HEK293T (cell line): ENCODE measurements around the gene CNPY1.

ENCODE experiments used
- CTCF ChIA-PET: fragments of 350-600 bp; formaldehyde crosslinking; extraction: SDS; loops from one replicate; lab custom pipeline; 2021; ENCODE audit warnings: antibody characterized with exemption, inconsistent platforms; lab: Yijun Ruan, JAX
- POLR2A ChIA-PET: fragments of 350-600 bp; formaldehyde crosslinking; extraction: SDS; loops from one replicate; lab custom pipeline; 2020; ENCODE audit warnings: antibody characterized with exemption, inconsistent platforms; lab: Yijun Ruan, JAX
- DNase-seq: peaks from one replicate; pipeline ENCODE4 v3.0.0; 2012; ENCODE audit warnings: mixed read lengths; ENCODE audit errors: extremely low spot score
- ARNT ChIP-seq: fragments of 450-650 bp; IDR thresholded peaks from 2 replicates; pipeline ENCODE4 v1.6.1; 2017; ENCODE audit warnings: mild to moderate bottlenecking
- BHLHE40 ChIP-seq: fragments of 450-650 bp; IDR thresholded peaks from 2 replicates; pipeline ENCODE4 v1.6.1; 2016; ENCODE audit warnings: mild to moderate bottlenecking, moderate library complexity, borderline replicate concordance
- CTBP1 ChIP-seq: fragments of 450-650 bp; IDR thresholded peaks from 2 replicates; pipeline ENCODE4 v1.6.1; 2016; ENCODE audit warnings: borderline replicate concordance
- ELF4 ChIP-seq: fragments of 450-650 bp; IDR thresholded peaks from 2 replicates; pipeline ENCODE4 v1.6.1; 2017; ENCODE audit warnings: antibody characterized with exemption
- FOXA1 ChIP-seq: fragments of 450-650 bp; IDR thresholded peaks from 2 replicates; pipeline ENCODE4 v1.6.1; 2016; ENCODE audit warnings: mild to moderate bottlenecking
- FOXK2 ChIP-seq: fragments of 450-650 bp; IDR thresholded peaks from 2 replicates; pipeline ENCODE4 v1.6.1; 2016; ENCODE audit warnings: mild to moderate bottlenecking
- FOXM1 ChIP-seq: fragments of 450-650 bp; IDR thresholded peaks from 2 replicates; pipeline ENCODE4 v1.6.1; 2017; ENCODE audit warnings: mild to moderate bottlenecking, borderline replicate concordance
- HDGF ChIP-seq: fragments of 450-650 bp; IDR thresholded peaks from 2 replicates; pipeline ENCODE4 v1.6.1; 2017; ENCODE audit warnings: antibody characterized with exemption, borderline replicate concordance
- L3MBTL2 ChIP-seq: fragments of 450-650 bp; conservative IDR thresholded peaks from 2 replicates; pipeline ENCODE4 v1.6.1; 2016; ENCODE audit warnings: mild to moderate bottlenecking
- LEF1 ChIP-seq: fragments of 450-650 bp; IDR thresholded peaks from 2 replicates; pipeline ENCODE4 v1.6.1; 2017; ENCODE audit warnings: mild to moderate bottlenecking, borderline replicate concordance
- NFRKB ChIP-seq: fragments of 450-650 bp; IDR thresholded peaks from 2 replicates; pipeline ENCODE4 v1.6.1; 2016; ENCODE audit warnings: mild to moderate bottlenecking, moderate library complexity
- SP1 ChIP-seq: fragments of 450-650 bp; IDR thresholded peaks from 2 replicates; pipeline ENCODE4 v1.6.1; 2017
- SUZ12 ChIP-seq: fragments of 450-650 bp; IDR thresholded peaks from 2 replicates; pipeline ENCODE4 v1.6.1; 2016; ENCODE audit warnings: mild to moderate bottlenecking
- TARDBP ChIP-seq: fragments of 450-650 bp; IDR thresholded peaks from 2 replicates; pipeline ENCODE4 v1.6.1; 2016
- ZNF384 ChIP-seq: fragments of 450-650 bp; IDR thresholded peaks from 2 replicates; pipeline ENCODE4 v1.6.1; 2016
- TF ChIP-seq, protein P1 (sequence below): fragments of 450-650 bp; IDR thresholded peaks from 2 replicates; pipeline ENCODE4 v1.6.1; 2016

CNPY1 gene

DNA sequence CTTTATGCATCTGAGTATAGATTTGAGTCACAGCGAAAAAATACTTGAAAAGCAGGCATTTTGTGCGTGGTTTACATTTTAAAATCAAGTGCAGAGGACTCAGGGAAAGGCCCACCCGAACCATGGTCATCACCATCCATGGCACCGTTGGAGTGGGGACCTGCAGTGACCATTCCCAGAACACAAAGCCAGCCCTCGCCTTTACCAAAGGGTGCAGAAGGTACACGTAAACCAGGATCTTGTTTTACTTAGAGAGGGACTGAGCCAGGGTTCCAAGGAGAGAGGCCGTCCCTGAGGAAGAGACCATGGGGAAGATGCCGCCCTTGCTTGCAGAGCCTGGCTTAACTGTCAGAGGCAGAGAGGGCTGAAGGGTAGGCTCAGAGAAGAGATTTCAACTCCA lies 12.0 kb upstream of the CNPY1 start:
- POLR2A ChIA-PET = no interaction called here
- CTCF ChIA-PET = interaction anchor here (1.2 kb wide), 1 partner anchor 13 kb away, joined by 3 read pairs; no protein-coding TSS in a partner anchor
- no peak for DNase-seq
- TF ChIP-seq SUZ12 (no peak), L3MBTL2 (no peak), TARDBP (no peak), BHLHE40 (no peak), FOXA1 (no peak), HDGF (no peak), FOXM1 (no peak), ZNF384 (no peak), ARNT (no peak), LEF1 (no peak), FOXK2 (no peak), SP1 (no peak), NFRKB (no peak), ELF4 (no peak), CTBP1 (no peak)
- TF ChIP-seq, protein P1, sequence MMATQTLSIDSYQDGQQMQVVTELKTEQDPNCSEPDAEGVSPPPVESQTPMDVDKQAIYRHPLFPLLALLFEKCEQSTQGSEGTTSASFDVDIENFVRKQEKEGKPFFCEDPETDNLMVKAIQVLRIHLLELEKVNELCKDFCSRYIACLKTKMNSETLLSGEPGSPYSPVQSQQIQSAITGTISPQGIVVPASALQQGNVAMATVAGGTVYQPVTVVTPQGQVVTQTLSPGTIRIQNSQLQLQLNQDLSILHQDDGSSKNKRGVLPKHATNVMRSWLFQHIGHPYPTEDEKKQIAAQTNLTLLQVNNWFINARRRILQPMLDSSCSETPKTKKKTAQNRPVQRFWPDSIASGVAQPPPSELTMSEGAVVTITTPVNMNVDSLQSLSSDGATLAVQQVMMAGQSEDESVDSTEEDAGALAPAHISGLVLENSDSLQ = no peak

GRCh38 chr7:155557778-155558177 lies 11.4 kb upstream of the CNPY1 start:
- DNase-seq = no peak
- POLR2A ChIA-PET = no interaction called here
- TF ChIP-seq CTBP1 (no peak), LEF1 (no peak), TARDBP (no peak), FOXA1 (no peak), ARNT (no peak), SP1 (no peak)
- CTCF ChIA-PET = interaction anchor here (1.2 kb wide), 1 partner anchor 13 kb away, joined by 3 read pairs; no protein-coding TSS in a partner anchor

- ChIA-PET CTCF (interaction anchor here (0.7 kb wide), 1 partner anchor 155 kb away, joined by 3 read pairs; no protein-coding TSS in a partner anchor), POLR2A (no interaction called here)
Observed at GRCh38 chr7:155556763-155557162, 10.4 kb upstream of the CNPY1 start.

GRCh38 chr7:155555116-155555695 lies 8.8 kb upstream of the CNPY1 start:
- DNase-seq = no peak
- ChIA-PET POLR2A (no interaction called here), CTCF (no interaction called here)
- TF ChIP-seq, protein P1 = no peak
- no peak for TF ChIP-seq CTBP1
- TF ChIP-seq HDGF = no peak

More at GRCh38 chr7:155556763-155557162, 10.4 kb upstream of the CNPY1 start:
- DNase-seq = no peak
- TF ChIP-seq ARNT (no peak), LEF1 (no peak), TARDBP (no peak), ZNF384 (no peak), SUZ12 (no peak), L3MBTL2 (no peak)
- TF ChIP-seq, protein P1 = no peak

DNA sequence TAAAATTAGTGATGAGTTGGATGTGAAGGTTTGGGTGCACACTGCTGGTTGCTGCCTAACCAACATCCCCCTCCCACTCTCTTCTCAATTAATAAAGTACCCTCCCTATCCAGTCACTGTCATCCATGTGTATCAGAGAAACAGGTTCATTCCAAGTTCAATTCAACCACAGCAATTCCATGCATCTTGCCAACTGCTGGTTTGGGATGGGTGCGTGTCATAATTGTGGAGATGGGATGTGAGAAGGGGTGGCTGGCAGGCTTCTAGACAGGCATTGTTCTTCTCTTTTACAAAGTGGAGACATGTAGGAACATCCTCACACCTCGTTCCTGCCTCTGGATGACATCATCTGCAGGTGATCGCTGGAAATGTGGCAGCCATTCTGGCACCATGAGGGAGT lies 7.5 kb upstream of the CNPY1 start:
- CTCF ChIA-PET = no interaction called here

More for the DNA sequence above, 7.5 kb upstream of the CNPY1 start:
- TF ChIP-seq BHLHE40 (no peak), NFRKB (no peak), SP1 (no peak), L3MBTL2 (no peak), ELF4 (no peak), FOXK2 (no peak), LEF1 (no peak), SUZ12 (no peak), HDGF (no peak), FOXA1 (no peak), ZNF384 (no peak), ARNT (no peak), TARDBP (no peak), CTBP1 (no peak), FOXM1 (no peak)
- TF ChIP-seq, protein P1 = no peak
- POLR2A ChIA-PET = no interaction called here
- DNase-seq = no peak
